Measurements from ENCODE around the gene SNTG2. TPM values are rescaled to one million over a fixed set of nuclear protein-coding genes. Genes with fewer than 3 reads are reported as not detected.
"Not testable (repeated sequence)": the region's sequence is repeated elsewhere in the genome, so short reads cannot be mapped to it uniquely, and the experiment has no call there.

SNTG2 gene
- total and polyA plus RNA-seq, 2 of the 13 experiments (the other 11 are each of a cell fraction or from before 2014, with no cell fraction given), result not detected

GRCh38 chr2:1414121-1414520 is 463.5 kb downstream of the SNTG2 start (continued):
- TF ChIP-seq AGO1 (IDR thresholded peaks at IDR 0.05; ENCODE audit: low read depth, low read length, poor library complexity, severe bottlenecking) (no peak), CBX5 (CRISPR knock-in tag; IDR thresholded peaks at IDR 0.05; ENCODE audit: borderline replicate concordance) (no peak), ZNF329 (CRISPR knock-in tag; IDR thresholded peaks at IDR 0.05; ENCODE audit: low read depth) (no peak)

GRCh38 chr2:1414901-1415300 is 464.3 kb downstream of the SNTG2 start:
- ATAC-seq; H4K20me1 ChIP-seq (ENCODE audit: insufficient read depth, low read length); FAIRE-seq; DNase-seq (ENCODE audit: low spot score); in situ Hi-C loops (cut with HindIII; ENCODE audit: extremely low pct_ligation_motif_present, low pct_unique_long_range_greater_than_20kb); BruUV-seq (replicated peaks); H3K36me3 ChIP-seq (replicated peaks in 1 of 2; ENCODE audit: control insufficient read depth in 1 of 2, insufficient read depth in 2 of 2, low read length in 2 of 2); H3K4me2 ChIP-seq (ENCODE audit: low read depth, low read length); POLR2A ChIA-PET; CTCF ChIA-PET (ENCODE audit: low intra/inter-chr PET ratio, low total read pairs); H3K9ac ChIP-seq (ENCODE audit: insufficient read depth, low read depth, low read length); H2AFZ ChIP-seq (ENCODE audit: low read length); H3K79me2 ChIP-seq (ENCODE audit: insufficient read depth, low read length); H3K9me3 ChIP-seq (ENCODE audit: low read length); H3K27ac ChIP-seq (ENCODE audit: extremely low read length, insufficient read depth, low read length); intact Hi-C loops (cut with micrococcal nuclease; ENCODE audit: unreplicated experiment); H3K4me3 ChIP-seq (replicated peaks in 1 of 3; ENCODE audit: insufficient read depth in 1 of 3, low read depth in 2 of 3, low read length in 3 of 3); H3K4me1 ChIP-seq (ENCODE audit: insufficient read depth, low read length): not testable (repeated sequence)
- peaks cover 2 to 41% of the 10 kb centered on the region in 2 experiments for H3K27me3 ChIP-seq (ENCODE audit: control insufficient read depth in 1 of 2, insufficient read depth in 2 of 2, low read length in 2 of 2)
- 16% methylated on average over 3 of the region's 11 CpGs for WGBS (ENCODE audit: low lambda C conversion rate)

GRCh38 chr2:1415501-1415900 is 464.9 kb downstream of the SNTG2 start:
- no peak for FAIRE-seq

More at GRCh38 chr2:1415501-1415900, 464.9 kb downstream of the SNTG2 start:
- DNase-seq (ENCODE audit: low spot score) (no peak), ATAC-seq (no peak)
- no peak overlapping the region for H2AFZ ChIP-seq (ENCODE audit: low read length)
- CTCF ChIA-PET (ENCODE audit: low intra/inter-chr PET ratio, low total read pairs), result no interaction called here
- intact Hi-C loops (cut with micrococcal nuclease; ENCODE audit: unreplicated experiment), result no loop called here
- H3K27ac ChIP-seq (ENCODE audit: extremely low read length, insufficient read depth, low read length), result no peak overlapping the region
- no peak overlapping the region for H3K4me2 ChIP-seq (ENCODE audit: low read depth, low read length)
- no peaks in the 10 kb centered on the region for H3K36me3 ChIP-seq (replicated peaks in 1 of 2; ENCODE audit: control insufficient read depth in 1 of 2, insufficient read depth in 2 of 2, low read length in 2 of 2)
- H3K4me1 ChIP-seq (ENCODE audit: insufficient read depth, low read length), result no peaks in the 10 kb centered on the region
- no peaks in the 10 kb centered on the region for H4K20me1 ChIP-seq (ENCODE audit: insufficient read depth, low read length)
- H3K79me2 ChIP-seq (ENCODE audit: insufficient read depth, low read length), result no peaks in the 10 kb centered on the region
- H3K9ac ChIP-seq (ENCODE audit: insufficient read depth, low read depth, low read length), result no peak overlapping the region
- POLR2A ChIA-PET, result no interaction called here
- 0% methylated on average over 2 of the region's 6 CpGs for WGBS (ENCODE audit: low lambda C conversion rate)
- H3K27me3 ChIP-seq (ENCODE audit: control insufficient read depth in 1 of 2, insufficient read depth in 2 of 2, low read length in 2 of 2), result peaks cover 2 to 42% of the 10 kb centered on the region in 2 experiments
- TF ChIP-seq PRPF4 (IDR thresholded peaks at IDR 0.05; ENCODE audit: low read depth, low read length, poor library complexity, severe bottlenecking) (no peak), USF2 (IDR thresholded peaks at IDR 0.05; ENCODE audit: low read depth, low read length) (no peak), USF2 (CRISPR knock-in tag; IDR thresholded peaks at IDR 0.05; ENCODE audit: borderline replicate concordance) (no peak), STAT5B (CRISPR knock-in tag; IDR thresholded peaks at IDR 0.05) (no peak), KAT7 (CRISPR knock-in tag; IDR thresholded peaks at IDR 0.05; ENCODE audit: borderline replicate concordance) (no peak)
- in situ Hi-C loops (cut with HindIII; ENCODE audit: extremely low pct_ligation_motif_present, low pct_unique_long_range_greater_than_20kb), result no loop called here
- no peak overlapping the region for H3K4me3 ChIP-seq (replicated peaks in 1 of 3; ENCODE audit: insufficient read depth in 1 of 3, low read depth in 2 of 3, low read length in 3 of 3)
- no TSS peak for BruUV-seq (replicated peaks)
- no peaks in the 10 kb centered on the region for H3K9me3 ChIP-seq (ENCODE audit: low read length)
